ENCODE results near the gene PSMC3.

The PSMC3 gene

GRCh38 chr11:47394322-47395222 is 31.7 kb downstream of the PSMC3 start:
- no peak for DNase-seq (ENCODE audit: low read depth in 2 of 2)

GRCh38 chr11:47394050-47394321 is 32.3 kb downstream of the PSMC3 start:
- no peak for DNase-seq (ENCODE audit: low read depth in 2 of 2)

GRCh38 chr11:47393163-47394049 is 32.8 kb downstream of the PSMC3 start:
- DNase-seq (ENCODE audit: low read depth in 2 of 2): no peak

GRCh38 chr11:47392546-47393162 is 33.6 kb downstream of the PSMC3 start:
- DNase-seq (ENCODE audit: low read depth in 2 of 2): no peak

GRCh38 chr11:47391711-47392432 is 34.4 kb downstream of the PSMC3 start:
- DNase-seq (ENCODE audit: low read depth in 2 of 2): no peak

GRCh38 chr11:47391077-47391583 is 35.1 kb downstream of the PSMC3 start:
- DNase-seq (ENCODE audit: low read depth in 2 of 2): no peak

- no peak for DNase-seq (ENCODE audit: low read depth in 2 of 2)
Measured at GRCh38 chr11:47390422-47390760, 35.8 kb downstream of the PSMC3 start.

GRCh38 chr11:47389577-47390421 is 36.4 kb downstream of the PSMC3 start:
- no peak for DNase-seq (ENCODE audit: low read depth in 2 of 2)

GRCh38 chr11:47388697-47389576 is 37.3 kb downstream of the PSMC3 start:
- no peak for DNase-seq (ENCODE audit: low read depth in 2 of 2)

GRCh38 chr11:47387944-47388696 is 38.1 kb downstream of the PSMC3 start:
- DNase-seq (ENCODE audit: low read depth in 2 of 2): no peak

GRCh38 chr11:47384498-47384897 is 41.7 kb downstream of the PSMC3 start:
- no peak for DNase-seq (ENCODE audit: low read depth in 2 of 2)

- DNase-seq (ENCODE audit: low read depth in 2 of 2): no peak
Measured at GRCh38 chr11:47383071-47383470, 43.2 kb downstream of the PSMC3 start.

- no peak for DNase-seq (ENCODE audit: low read depth in 2 of 2)
Measured at GRCh38 chr11:47380078-47380477, 46.2 kb downstream of the PSMC3 start.

- DNase-seq (ENCODE audit: low read depth in 2 of 2): no peak
Measured at GRCh38 chr11:47379317-47379716, 46.9 kb downstream of the PSMC3 start.

GRCh38 chr11:47378836-47379170 is 47.4 kb downstream of the PSMC3 start:
- no peak for DNase-seq (ENCODE audit: low read depth in 2 of 2)

- DNase-seq (ENCODE audit: low read depth in 2 of 2): no peak
Measured at GRCh38 chr11:47378010-47378835, 48.0 kb downstream of the PSMC3 start, which contains the start of gene SPI1. Gene SPI1 (minus strand): TSS chr11:47378547. CDS start chr11:47378353, 194 bp downstream.

- no peak for DNase-seq (ENCODE audit: low read depth in 2 of 2)
Measured at GRCh38 chr11:47377571-47378009, 48.6 kb downstream of the PSMC3 start.

Measured in activated CD8-positive, alpha-beta memory T cell treated with anti-CD3 and anti-CD28 coated beads for 4 hours (primary cell).